Glutamatergic neuron (in vitro differentiated cells): ENCODE measurements around the gene DLG2. TPM values are rescaled to one million over a fixed set of nuclear protein-coding genes. Genes with fewer than 3 reads are reported as not detected.
"Not testable (repeated sequence)": the region's sequence is repeated elsewhere in the genome, so short reads cannot be mapped to it uniquely, and the experiment has no call there.

ENCODE experiments used
- DNase-seq: peaks from one replicate; pipeline ENCODE4 v3.0.0; 2022
- H3K27ac Mint-ChIP-seq: one replicate; pipeline ENCODE4 v1.8.0; 2020; ENCODE audit warnings: mild to moderate bottlenecking, mixed read lengths, inconsistent platforms; ENCODE audit not compliant: unreplicated experiment
- H3K27me3 Mint-ChIP-seq: one replicate; pipeline ENCODE4 v1.8.0; 2020; ENCODE audit warnings: mild to moderate bottlenecking, moderate library complexity, mixed read lengths, inconsistent platforms; ENCODE audit not compliant: unreplicated experiment
- H3K36me3 Mint-ChIP-seq: one replicate; pipeline ENCODE4 v1.8.0; 2020; ENCODE audit warnings: mild to moderate bottlenecking, mixed read lengths, inconsistent platforms; ENCODE audit not compliant: unreplicated experiment
- H3K4me1 Mint-ChIP-seq: one replicate; pipeline ENCODE4 v1.8.0; 2020; ENCODE audit warnings: mild to moderate bottlenecking, low read depth, mixed read lengths, inconsistent platforms; ENCODE audit not compliant: unreplicated experiment
- H3K4me3 Mint-ChIP-seq: one replicate; pipeline ENCODE4 v1.8.0; 2020; ENCODE audit warnings: mild to moderate bottlenecking, mixed read lengths, inconsistent platforms; ENCODE audit not compliant: unreplicated experiment
- H3K9me3 Mint-ChIP-seq: one replicate; pipeline ENCODE4 v1.8.0; 2020; ENCODE audit warnings: mild to moderate bottlenecking, moderate library complexity, mixed read lengths, inconsistent platforms; ENCODE audit not compliant: unreplicated experiment
- total RNA-seq: library from RNA; stranded (reverse); fragmentation: NEBNext Ultra II Directional; extraction: Animal tissue kit (Norgen Biotek cat#: 25700); gene quantifications from one replicate; pipeline ENCODE4 v1.2.1, GENCODE V29; 2021; ENCODE audit not compliant: unreplicated experiment
- TF ChIP-seq, protein P1 (sequence below): fragments of 200-600 bp; sonication (generic); IDR thresholded peaks from one replicate; pipeline ENCODE4 v1.5.0; 2021; ENCODE audit not compliant: partially characterized antibody, unreplicated experiment

DLG2 gene
- total RNA-seq, 1 donor from 2014 or later, result 2.9 TPM

- Mint-ChIP-seq H3K4me3 (no peak overlapping the region), H3K36me3 (no peaks in the 10 kb centered on the region), H3K4me1 (no peaks in the 10 kb centered on the region), H3K9me3 (peaks cover 1% of the 10 kb centered on the region), H3K27ac (no peak overlapping the region), H3K27me3 (no peaks in the 10 kb centered on the region)
- TF ChIP-seq, protein P1, sequence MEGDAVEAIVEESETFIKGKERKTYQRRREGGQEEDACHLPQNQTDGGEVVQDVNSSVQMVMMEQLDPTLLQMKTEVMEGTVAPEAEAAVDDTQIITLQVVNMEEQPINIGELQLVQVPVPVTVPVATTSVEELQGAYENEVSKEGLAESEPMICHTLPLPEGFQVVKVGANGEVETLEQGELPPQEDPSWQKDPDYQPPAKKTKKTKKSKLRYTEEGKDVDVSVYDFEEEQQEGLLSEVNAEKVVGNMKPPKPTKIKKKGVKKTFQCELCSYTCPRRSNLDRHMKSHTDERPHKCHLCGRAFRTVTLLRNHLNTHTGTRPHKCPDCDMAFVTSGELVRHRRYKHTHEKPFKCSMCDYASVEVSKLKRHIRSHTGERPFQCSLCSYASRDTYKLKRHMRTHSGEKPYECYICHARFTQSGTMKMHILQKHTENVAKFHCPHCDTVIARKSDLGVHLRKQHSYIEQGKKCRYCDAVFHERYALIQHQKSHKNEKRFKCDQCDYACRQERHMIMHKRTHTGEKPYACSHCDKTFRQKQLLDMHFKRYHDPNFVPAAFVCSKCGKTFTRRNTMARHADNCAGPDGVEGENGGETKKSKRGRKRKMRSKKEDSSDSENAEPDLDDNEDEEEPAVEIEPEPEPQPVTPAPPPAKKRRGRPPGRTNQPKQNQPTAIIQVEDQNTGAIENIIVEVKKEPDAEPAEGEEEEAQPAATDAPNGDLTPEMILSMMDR, result no peak
- no peak for DNase-seq
Measured at GRCh38 chr11:85355921-85356320, 271.2 kb downstream of the DLG2 start.

- not testable (repeated sequence) for H3K4me1 Mint-ChIP-seq, H3K36me3 Mint-ChIP-seq, DNase-seq, H3K4me3 Mint-ChIP-seq, H3K27ac Mint-ChIP-seq, H3K9me3 Mint-ChIP-seq, H3K27me3 Mint-ChIP-seq
Measured at GRCh38 chr11:85349539-85349938, 277.6 kb downstream of the DLG2 start.

- Mint-ChIP-seq H3K4me3 (no peak overlapping the region), H3K27me3 (no peaks in the 10 kb centered on the region), H3K9me3 (peaks cover 1% of the 10 kb centered on the region), H3K4me1 (no peaks in the 10 kb centered on the region), H3K27ac (no peak overlapping the region), H3K36me3 (no peaks in the 10 kb centered on the region)
- no peak for DNase-seq
- TF ChIP-seq, protein P1, result no peak
Measured at GRCh38 chr11:85348945-85349344, 278.2 kb downstream of the DLG2 start.

DNA sequence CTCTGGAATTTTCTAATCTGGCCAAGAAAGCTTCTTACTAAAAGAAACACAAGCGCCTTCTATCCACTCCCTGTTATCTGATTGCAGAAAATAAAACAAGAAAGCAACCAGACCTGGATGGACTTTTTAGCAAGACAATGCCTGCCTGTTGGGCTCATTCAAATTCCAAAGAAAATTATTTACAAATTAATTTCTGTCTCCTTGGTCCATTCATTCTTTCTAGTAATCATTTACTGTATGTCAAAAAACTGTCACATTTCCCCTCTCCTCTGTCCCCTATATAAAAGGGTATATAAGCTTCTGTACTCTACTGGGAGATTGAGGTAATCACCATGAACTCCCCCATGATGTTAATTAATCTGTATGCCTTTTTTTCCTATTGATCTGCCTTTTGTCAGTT is 279.9 kb downstream of the DLG2 start:
- Mint-ChIP-seq H3K36me3 (no peaks in the 10 kb centered on the region), H3K27me3 (no peaks in the 10 kb centered on the region), H3K9me3 (peaks cover 1% of the 10 kb centered on the region), H3K4me3 (no peak overlapping the region), H3K4me1 (no peaks in the 10 kb centered on the region), H3K27ac (no peak overlapping the region)
- TF ChIP-seq, protein P1, result no peak
- no peak for DNase-seq

- H3K27me3 Mint-ChIP-seq, result no peaks in the 10 kb centered on the region
- H3K4me3 Mint-ChIP-seq, result no peak overlapping the region
- H3K9me3 Mint-ChIP-seq, result no peaks in the 10 kb centered on the region
- H3K4me1 Mint-ChIP-seq, result no peaks in the 10 kb centered on the region
- no peaks in the 10 kb centered on the region for H3K36me3 Mint-ChIP-seq
- TF ChIP-seq, protein P1, result no peak
- H3K27ac Mint-ChIP-seq, result no peak overlapping the region
- DNase-seq, result no peak
Measured at GRCh38 chr11:85346484-85346883, 280.7 kb downstream of the DLG2 start.

DNA sequence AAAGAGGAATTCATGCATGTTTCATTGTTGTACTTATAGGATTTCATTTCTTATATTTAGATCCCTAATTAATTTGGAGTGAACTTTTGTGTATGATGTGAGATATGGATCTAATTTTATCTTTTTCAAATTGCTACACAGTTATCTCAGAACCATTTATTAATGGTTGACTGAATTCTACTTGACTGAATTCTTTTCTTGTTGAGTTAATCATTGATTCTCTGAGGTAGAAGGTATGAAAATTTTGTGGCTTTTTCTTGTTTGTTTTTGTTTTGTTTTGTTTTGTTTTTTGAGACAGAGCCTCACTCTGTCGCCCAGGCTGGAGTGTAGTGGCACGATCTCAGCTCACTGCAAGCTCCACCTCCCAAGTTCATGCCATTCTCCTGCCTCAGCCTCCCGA is 286.3 kb downstream of the DLG2 start:
- H3K27me3 Mint-ChIP-seq, H3K4me3 Mint-ChIP-seq, H3K27ac Mint-ChIP-seq, DNase-seq, H3K4me1 Mint-ChIP-seq, H3K9me3 Mint-ChIP-seq, H3K36me3 Mint-ChIP-seq: not testable (repeated sequence)
